ENCODE data around the gene CELSR2.

The CELSR2 gene

DNA sequence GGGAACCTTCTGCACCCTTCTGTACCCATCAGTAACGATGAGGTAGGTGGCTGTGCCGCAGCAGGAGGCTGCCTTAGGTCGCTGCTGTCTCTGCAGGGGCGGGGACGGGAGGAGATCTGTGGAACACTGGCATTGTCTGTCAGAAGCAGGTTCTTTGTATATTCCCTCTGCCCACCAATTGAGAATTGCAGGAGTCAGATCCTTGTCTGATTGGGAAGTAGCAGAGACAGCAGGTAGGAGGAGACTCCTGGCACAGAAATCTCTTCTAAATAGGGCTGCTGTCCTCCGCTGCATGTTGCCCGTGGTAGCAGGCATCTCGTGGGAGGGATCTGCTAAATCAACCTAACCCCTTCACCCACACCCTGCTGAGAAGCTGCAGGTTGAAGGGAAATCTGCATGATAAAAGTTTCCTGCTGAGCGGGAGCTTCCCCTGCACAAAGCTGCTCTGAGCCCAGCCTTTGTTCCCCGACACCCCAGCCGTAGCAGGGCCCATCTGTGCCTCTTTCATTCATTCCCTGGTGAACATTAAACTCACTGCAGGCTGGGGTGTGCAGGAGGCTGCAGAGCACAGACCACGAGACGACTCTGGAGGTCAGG lies 19.7 kb upstream of the CELSR2 start:
- no peak for DNase-seq

DNA sequence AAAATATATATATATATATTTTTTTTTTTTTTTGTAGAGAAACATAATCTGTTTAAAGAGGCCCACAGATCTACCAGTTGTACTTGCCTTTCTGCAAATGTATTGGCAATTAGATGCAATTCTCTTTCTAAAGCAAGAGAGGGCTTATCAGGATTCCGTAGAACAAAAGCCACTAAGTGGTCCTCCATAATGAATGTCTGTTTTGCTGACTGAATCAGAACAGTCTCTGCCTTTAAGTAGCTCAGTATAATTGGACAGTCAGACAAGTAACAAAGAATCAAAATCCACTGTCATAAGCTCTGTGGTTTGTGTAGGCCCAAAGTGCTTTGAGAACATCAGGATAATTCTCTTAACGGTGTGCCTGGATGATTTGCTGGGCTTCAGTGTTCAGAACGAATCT lies 18.3 kb upstream of the CELSR2 start:
- no peak for DNase-seq

DNA sequence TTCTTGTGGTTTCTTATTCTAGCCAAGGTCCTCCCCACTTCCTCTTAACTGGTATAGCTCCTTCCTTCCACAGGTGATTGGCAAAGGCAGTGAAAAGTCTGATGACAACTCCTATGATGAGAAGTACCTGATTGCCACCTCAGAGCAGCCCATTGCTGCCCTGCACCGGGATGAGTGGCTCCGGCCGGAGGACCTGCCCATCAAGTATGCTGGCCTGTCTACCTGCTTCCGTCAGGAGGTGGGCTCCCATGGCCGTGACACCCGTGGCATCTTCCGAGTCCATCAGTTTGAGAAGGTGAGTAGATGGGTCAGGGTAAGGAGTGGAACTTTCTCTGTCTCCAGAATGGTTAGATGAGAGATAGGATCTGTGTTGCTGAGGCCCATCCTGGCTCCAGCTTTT lies 14.2 kb upstream of the CELSR2 start:
- DNase-seq, result no peak

DNA sequence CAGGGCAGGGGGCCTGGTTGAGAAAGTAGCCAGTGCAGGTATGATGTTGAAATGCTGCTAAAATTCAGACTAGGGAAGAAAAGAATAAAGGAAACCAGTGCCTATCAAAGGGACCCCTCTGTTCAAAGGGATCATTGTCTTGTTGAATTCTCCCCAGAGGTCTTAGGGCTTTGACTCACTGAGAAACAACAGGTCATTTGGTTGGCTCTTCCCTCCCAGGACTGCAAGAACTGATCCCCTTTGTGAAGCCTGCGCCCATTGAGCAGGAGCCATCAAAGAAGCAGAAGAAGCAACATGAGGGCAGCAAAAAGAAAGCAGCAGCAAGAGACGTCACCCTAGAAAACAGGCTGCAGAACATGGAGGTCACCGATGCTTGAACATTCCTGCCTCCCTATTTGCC lies 11.8 kb upstream of the CELSR2 start:
- DNase-seq, result no peak

DNA sequence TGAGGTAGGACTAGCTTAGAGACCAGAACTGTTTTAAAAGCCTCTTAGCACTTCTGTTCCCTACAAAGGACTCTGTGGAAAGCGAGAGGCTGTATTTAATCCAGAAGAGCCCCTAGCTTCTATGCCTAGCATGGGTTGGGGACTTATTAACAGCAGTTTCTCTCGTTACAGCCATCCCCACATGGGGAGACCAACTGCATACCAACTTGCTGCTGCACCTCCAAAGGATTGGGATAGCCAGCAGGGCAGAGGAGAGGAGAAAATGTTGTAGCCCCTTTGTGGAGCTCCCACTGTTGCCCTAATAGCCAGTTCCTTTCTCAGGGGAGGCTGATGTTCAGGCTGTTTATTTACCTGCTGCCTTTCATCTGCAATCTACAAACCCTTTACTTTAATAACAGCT lies 11.0 kb upstream of the CELSR2 start:
- DNase-seq, result no peak

DNA sequence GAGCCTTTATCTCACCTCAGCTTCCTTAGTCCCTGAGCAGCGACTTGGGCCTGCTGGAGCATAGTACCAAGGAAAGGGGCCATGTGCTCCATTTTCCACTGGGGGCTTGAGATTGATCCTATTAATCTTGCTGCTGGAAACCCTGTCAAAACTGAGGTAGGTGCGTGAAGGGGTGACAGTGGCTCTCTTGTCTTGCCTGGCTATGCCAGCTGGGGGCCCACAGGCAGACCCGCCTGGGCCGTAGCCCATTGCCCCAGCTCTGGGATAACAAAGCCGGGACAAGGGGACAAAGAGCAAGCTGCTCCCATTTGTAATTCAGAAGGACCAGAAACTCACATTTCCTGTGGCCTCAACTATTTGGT lies 10.3 kb upstream of the CELSR2 start:
- no peak for DNase-seq

DNA sequence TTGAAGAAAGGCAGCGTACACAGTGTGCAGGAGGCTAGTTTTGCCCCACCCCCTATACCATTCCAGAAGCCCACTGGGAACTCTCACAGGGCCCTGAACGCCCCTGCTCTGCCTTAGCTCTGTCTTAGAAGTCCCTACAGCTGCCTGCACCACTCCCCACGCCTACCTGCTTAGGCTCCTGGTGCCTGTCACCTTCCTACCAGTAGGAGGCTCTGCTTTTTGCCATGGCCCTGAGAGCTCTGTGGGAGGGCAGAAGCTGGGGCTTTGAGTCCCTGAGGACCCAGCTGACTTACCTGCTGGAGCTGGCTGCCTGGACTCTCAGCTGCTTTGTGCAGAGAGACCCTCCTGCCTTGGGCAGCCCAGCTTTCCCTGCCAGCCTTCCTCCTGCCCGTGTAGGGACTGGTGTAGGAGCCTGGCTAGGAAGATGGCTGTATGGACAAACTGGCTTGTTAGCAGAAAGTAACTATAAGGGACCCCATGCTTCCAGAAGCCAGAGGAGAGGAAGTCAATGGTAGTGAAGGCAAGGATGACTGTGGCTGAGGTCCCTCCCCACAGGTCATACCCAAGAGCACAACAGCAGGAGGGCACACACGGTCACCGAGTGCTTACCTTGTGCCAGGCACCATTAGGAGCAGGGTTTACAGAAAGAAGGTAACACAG lies 9.8 kb upstream of the CELSR2 start:
- no peak for DNase-seq

DNA sequence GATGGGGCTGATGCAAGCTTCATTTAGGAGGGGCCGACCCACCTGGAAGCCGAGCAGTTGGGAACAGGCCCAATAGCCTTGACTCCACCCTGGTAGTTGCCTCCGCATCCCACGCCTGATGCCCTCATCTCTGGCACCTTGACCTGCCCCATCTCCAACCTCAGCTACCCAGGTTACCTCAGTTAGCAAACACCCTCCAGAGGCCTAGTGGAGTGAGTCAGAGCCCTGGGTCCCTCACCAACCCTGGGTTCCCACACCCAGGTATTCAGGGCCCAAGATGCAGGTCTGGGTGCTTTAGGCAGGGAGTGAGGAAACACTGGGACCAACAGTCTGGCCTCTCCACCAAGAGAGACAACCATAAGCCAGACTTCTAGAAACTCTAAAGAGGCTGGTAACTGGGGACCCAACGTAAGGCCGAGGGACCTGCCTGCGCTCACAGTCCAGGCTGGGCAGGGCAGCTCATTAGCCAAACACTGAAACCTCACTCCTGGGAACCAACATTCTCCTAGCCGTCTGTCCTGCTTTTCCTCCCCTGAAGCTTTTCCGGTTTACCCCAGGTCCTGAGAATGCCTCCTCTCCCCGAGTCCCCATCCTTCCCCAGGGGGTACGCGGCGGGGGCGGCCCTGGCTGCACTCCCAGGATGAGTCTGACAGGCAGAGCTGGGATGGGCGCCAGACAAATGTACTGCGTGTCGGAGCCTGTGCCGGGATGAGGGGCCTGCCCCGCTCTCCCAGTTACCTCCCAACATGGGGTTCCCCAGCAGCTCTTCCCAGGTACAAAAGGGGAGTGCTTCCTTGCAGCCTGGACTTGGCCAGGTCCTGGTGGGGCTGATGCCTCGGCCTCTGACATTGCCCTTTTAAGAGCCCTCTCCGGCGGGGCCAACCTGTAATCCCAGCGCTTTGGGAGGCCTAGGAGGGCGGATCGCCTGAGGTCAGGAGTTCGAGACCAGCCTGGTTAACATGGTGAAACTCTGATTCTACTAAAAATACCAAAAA lies 8.9 kb upstream of the CELSR2 start:
- no peak for DNase-seq

DNA sequence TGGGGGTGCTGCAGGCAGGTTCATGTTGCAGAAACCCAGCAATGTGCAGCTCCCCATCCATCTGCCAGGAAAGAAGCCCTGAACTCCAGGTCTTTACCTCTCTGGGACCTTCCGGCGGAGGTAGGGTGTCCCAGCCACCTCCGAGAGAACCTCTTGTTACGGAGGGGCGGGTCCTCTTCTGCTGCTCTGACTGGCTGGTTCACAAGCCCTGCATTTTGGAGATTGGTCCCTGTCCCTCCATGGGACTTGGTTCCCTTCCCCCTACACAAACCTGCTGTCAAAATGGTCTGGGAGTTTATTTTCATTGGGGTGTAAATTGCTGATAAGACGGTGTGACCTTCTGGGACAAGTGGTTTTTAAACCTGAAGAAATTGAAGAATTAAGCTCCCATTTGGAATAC lies 8.0 kb upstream of the CELSR2 start:
- DNase-seq, result no peak

DNA sequence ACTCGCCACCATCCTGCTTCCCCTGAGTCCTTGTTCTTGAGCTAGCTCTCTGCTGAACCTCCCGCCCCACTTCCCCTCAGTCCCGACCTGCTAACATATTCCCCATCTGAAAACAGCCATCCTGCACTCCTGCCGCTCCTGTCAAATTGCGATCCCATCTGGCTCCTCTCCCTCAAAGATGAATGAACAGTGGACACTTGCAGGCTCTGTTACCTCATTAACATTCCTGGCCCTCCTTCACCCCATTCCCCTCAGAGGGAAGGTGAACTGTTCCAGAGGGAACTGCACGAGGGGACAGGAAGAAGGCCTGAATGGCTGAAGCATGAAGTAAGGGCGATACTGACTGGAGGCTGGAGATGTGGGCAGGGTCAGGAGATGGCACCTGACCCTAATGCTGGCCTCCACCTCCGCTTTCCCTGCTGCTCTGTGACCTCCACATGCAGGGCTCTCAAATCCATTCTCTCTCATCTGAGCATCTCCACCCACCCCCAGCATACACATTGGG lies 7.4 kb upstream of the CELSR2 start:
- DNase-seq, result no peak

DNA sequence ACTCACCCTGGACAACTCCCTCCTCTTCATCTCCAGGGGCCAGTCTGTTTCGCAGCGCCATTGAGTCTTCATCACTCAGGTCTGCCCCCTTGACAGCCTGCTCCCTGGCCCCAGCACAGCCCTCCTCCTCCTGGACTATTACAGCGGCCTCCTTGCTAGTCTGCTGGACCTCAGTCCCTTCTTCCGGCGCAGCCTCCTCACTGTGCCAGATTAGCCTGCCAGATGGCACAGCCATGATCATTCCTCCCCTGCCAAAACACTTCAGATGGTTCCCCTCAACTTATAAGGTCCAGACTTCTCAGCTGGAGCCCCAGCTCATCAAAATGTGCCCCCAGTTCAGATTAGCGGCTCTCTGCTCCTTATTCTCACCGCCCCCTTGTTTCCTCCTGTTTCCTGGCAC lies 7.0 kb upstream of the CELSR2 start:
- DNase-seq, result no peak

DNA sequence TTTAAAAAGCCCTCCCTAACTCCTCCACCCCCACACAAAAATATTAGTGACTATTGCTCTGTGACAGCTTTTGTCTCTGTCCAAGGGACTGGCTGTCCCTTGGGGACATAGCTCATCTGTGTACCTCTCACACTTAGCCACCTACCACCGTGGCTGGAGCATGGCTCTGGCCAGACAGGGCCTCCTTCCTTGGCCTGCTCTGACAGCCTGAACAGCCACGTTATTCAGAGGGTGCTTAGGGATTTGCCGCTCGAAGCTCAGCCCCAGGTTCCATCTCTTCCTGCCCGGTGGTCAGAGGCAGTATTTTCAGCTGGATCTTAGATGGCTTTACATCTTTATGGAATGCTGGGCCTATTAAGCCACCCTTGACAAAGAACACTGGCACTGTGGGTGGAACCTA lies 6.1 kb upstream of the CELSR2 start:
- no peak for DNase-seq

DNA sequence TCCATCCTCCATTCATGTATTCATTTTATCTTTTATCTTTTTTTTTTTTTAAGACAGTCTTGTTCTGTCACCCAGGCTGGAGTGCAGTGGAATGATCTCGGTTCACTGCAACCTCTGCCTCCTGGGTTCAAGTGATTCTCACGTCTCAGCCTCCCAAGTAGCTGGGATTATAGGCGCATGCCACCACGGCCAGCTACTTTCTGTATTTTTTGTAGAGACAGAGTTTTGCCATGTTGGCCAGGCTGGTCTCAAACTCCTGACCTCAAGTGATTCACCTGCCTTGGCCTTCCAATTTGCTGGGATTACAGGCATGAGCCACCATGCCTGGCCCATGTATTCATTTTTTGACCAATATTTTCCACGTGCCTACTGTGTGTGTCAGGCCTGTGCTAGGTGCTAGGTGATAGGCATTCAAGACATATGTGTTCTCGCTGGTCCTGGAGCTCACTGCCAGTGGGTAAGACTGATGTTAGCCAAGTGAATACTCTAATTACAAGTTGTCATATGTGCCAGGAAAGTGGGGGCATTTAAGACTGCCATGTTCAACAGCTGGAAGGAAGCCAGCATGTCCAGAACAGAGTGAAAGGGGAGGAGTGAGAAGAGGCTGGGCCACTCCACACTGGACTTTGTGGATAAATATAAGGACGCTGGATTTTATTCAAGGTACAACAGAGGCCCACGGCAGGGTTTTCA lies 5.3 kb upstream of the CELSR2 start:
- no peak for DNase-seq

DNA sequence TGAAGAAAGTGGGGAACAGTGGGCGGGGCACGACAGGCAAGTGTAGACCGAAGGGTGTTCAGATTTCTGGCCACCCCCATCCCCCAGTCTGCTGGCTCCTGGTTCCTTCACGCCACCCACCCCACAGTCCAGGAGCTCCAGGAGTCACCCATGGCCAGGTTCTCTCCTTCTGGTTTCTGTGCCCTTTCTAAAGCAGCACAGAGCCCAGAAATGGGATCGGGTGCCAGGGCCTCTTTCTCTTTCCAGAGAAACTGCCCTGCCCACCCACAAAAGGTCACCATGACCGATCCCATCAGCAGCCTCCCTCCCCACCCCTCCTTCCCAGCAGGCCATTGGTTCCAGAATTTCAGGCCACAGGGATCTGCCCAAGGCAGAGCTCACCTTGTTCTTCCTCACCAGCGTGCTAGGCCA lies 3.2 kb upstream of the CELSR2 start:
- no peak for DNase-seq

DNA sequence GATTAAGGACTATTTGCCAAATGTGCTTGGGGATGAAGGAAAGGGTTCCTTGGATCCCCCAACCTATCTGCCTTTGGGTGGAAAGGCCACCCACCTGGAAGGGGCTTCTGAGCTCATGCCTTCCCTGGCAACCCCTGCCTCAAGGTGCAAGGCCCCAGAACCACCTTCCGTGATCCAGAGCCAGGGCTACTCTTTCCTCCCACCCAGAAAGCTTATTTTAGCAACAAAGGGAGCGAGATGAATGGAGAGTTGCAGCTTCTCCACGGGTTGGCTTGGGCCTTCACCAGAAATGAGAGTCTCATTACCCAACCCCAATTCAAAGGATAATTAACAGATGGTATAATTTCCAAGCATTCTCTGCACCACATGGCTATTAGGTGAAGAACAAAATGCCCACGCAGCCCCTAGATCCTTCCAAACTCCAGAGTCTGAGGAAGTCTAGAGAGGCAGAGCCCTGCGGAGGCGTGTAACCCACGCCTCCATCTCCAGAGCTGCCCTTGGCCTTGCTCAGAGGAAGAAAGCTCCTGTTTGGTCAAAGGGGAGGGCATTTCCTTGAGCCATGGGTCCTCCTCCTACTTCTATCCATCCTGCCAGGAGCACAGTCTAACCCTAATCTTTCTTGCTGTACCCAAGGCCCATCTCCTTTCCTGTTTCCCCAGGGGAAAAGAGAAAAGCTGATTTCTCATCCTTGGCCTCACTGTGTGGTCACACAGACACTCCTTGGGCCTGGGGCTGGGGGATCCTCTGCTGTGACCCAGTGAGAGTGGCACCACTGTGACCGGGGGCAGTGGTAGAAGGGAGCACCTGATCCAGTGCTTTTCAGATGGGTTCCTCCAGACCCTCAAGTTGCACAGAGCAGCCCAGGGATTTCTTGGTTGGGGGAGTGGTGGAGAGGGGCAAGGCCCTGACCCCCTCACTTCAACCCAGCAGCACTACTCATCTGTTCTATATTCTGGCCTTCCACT lies 1.7 kb upstream of the CELSR2 start:
- no peak for DNase-seq

DNA sequence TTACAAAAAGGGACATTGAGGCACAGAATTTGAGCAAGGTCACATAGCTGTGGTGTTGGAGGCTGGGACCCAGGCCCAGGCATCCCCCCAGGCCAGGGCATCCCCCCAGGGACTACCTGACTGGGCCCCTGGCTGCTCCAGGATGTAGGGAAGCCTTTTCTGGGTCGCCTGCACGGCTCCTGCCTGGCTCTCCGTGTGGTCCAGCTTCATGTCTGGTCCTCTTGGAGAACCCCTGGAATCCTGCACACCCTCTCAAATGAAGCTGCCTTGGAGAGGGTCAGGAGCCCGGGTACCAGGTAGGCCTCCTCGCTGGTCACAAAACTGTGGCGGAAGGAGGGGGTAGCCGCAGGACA lies 919 bp upstream of the CELSR2 start:
- DNase-seq, result no peak

DNA sequence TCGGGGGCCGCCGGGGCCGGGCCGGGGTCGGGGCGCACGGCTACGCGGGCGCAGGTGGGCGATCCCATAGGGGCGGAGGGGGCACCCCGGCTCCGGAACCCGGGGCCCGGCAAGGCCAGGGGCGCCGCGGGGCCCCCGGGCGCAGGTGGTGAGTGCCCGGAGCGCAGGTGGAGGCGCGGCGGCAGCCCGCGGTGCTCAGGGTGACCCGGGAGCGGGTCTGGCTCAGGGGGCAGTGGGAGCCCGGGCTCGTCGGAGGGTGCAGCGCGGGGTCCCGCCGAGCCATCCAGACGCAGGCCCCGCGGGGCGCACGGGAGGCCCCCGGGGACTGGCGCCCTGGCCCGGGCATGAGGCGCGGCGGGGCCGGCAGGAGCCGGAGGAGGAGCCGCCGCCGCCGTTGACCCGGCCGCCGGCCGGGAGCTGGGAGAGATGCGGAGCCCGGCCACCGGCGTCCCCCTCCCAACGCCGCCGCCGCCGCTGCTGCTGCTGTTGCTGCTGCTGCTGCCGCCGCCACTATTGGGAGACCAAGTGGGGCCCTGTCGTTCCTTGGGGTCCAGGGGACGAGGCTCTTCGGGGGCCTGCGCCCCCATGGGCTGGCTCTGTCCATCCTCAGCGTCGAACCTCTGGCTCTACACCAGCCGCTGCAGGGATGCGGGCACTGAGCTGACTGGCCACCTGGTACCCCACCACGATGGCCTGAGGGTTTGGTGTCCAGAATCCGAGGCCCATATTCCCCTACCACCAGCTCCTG lies 489 bp downstream of the CELSR2 start:
- DNase-seq, result no peak

DNA sequence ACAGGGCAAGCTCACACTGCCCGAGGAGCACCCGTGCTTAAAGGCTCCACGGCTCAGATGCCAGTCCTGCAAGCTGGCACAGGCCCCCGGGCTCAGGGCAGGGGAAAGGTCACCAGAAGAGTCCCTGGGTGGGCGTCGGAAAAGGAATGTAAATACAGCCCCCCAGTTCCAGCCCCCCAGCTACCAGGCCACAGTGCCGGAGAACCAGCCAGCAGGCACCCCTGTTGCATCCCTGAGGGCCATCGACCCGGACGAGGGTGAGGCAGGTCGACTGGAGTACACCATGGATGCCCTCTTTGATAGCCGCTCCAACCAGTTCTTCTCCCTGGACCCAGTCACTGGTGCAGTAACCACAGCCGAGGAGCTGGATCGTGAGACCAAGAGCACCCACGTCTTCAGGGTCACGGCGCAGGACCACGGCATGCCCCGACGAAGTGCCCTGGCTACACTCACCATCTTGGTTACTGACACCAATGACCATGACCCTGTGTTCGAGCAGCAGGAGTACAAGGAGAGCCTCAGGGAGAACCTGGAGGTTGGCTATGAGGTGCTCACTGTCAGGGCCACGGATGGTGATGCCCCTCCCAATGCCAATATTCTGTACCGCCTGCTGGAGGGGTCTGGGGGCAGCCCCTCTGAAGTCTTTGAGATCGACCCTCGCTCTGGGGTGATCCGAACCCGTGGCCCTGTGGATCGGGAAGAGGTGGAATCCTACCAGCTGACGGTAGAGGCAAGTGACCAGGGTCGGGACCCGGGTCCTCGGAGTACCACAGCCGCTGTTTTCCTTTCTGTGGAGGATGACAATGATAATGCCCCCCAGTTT lies 1.3 kb downstream of the CELSR2 start:
- DNase-seq, result no peak

DNA sequence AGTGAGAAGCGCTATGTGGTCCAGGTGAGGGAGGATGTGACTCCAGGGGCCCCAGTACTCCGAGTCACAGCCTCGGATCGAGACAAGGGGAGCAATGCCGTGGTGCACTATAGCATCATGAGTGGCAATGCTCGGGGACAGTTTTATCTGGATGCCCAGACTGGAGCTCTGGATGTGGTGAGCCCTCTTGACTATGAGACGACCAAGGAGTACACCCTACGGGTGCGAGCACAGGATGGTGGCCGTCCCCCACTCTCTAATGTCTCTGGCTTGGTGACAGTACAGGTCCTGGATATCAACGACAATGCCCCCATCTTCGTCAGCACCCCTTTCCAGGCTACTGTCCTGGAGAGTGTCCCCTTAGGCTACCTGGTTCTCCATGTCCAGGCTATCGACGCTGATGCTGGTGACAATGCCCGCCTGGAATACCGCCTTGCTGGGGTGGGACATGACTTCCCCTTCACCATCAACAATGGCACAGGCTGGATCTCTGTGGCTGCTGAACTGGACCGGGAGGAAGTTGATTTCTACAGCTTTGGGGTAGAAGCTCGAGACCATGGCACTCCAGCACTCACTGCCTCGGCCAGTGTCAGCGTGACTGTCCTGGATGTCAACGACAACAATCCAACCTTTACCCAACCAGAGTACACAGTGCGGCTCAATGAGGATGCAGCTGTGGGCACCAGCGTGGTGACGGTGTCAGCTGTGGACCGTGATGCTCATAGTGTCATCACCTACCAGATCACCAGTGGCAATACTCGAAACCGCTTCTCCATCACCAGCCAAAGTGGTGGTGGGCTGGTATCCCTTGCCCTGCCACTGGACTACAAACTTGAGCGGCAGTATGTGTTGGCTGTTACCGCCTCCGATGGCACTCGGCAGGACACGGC lies 2.2 kb downstream of the CELSR2 start:
- no peak for DNase-seq
